Kidney (tissue), 14 donors: Measurements from ENCODE around the gene LGALS1. TPM values are rescaled to one million over a fixed set of nuclear protein-coding genes. Genes with fewer than 3 reads are reported as not detected.

Experiments
- DNase-seq, 5 donors: peaks; one replicate each; pipeline ENCODE4 v3.0.0-alpha.2; 2013 to 2020
- FAIRE-seq: peaks from 2 replicates; lab custom pipeline; 2012; peaks lifted over from hg19 to GRCh38; lab: Jason Lieb, UNC
- H3K27ac ChIP-seq, 2 donors: one replicate each; pipeline ENCODE4 v1.7.0; 2013; ENCODE audit warnings: low read depth in 2 of 2, low read length in 2 of 2, inconsistent platforms in 1 of 2
- H3K27me3 ChIP-seq: one replicate; pipeline ENCODE4 v1.7.1; 2013; ENCODE audit warnings: low read length, inconsistent platforms; ENCODE audit not compliant: control insufficient read depth, insufficient read depth
- H3K36me3 ChIP-seq, 3 donors: one replicate each; pipeline versions ENCODE4 v1.7.0 to v1.7.1; 2013; ENCODE audit warnings: low read length in 3 of 3, control low read depth in 1 of 3, inconsistent platforms in 1 of 3; ENCODE audit not compliant: insufficient read depth in 3 of 3, control insufficient read depth in 2 of 3
- H3K4me1 ChIP-seq, 3 donors: one replicate each; pipeline versions ENCODE4 v1.7.0 to v1.7.1; 2013; ENCODE audit warnings: low read length in 3 of 3, inconsistent platforms in 1 of 3, low read depth in 1 of 3; ENCODE audit not compliant: control insufficient read depth in 2 of 3, insufficient read depth in 2 of 3
- H3K4me3 ChIP-seq, 3 donors: one replicate each; pipeline versions ENCODE4 v1.7.0 to v1.8.1; 2013; ENCODE audit warnings: low read length in 3 of 3, control low read depth in 1 of 3, inconsistent platforms in 1 of 3
- H3K9ac ChIP-seq, 3 donors: one replicate each; pipeline versions ENCODE4 v1.7.0 to v1.7.1; 2013; ENCODE audit warnings: low read length in 3 of 3, control low read depth in 1 of 3, inconsistent platforms in 1 of 3
- H3K9me3 ChIP-seq, 3 donors: one replicate each; pipeline versions ENCODE4 v1.7.0 to v1.7.1; 2013; ENCODE audit warnings: low read length in 3 of 3, control low read depth in 1 of 3, inconsistent platforms in 1 of 3; ENCODE audit not compliant: control insufficient read depth in 2 of 3, insufficient read depth in 1 of 3
- intact Hi-C: fragments of 100-400 bp; cut with DNase I; formaldehyde crosslinking; loops from one replicate; pipeline ENCODE4 v1.11.1; 2022
- polyA plus RNA-seq: library from polyadenylated mRNA; stranded (reverse); fragments of 350-450 nt; fragmentation: Illumina TruSeq; extraction: RNeasy Lipid Tissue Mini Kit (QIAGEN cat#74804); gene quantifications from one replicate; pipeline ENCODE4 v1.2.3, GENCODE V29; 2014; ENCODE audit warnings: low read depth, low replicate concordance; ENCODE audit not compliant: insufficient read depth
- total RNA-seq: library from RNA; stranded (reverse); fragmentation: NEBNext Ultra II Directional; extraction: Animal tissue kit (Norgen Biotek cat#: 25700); gene quantifications from one replicate; pipeline ENCODE4 v1.2.1, GENCODE V29; 2021
- TF ChIP-seq, protein P1 (sequence below): IDR thresholded peaks from 3 replicates; pipeline ENCODE4 v1.5.1; 2012; ENCODE audit warnings: mild to moderate bottlenecking, moderate library complexity, borderline replicate concordance; ENCODE audit not compliant: insufficient read depth; ENCODE audit errors: extremely low read depth
- donor health status: control.
- donor health status: control.
- donor health status: control.
- donor health status: control.
- donor health status: control.
- donor health status: DM: yes; HTN: yes; CAD: no.
- donor health status: Normal renal cell carcinoma (clear cell type).

LGALS1 gene
- total and polyA plus RNA-seq, 2 donors from 2014 or later = 227 to 496 TPM

DNA sequence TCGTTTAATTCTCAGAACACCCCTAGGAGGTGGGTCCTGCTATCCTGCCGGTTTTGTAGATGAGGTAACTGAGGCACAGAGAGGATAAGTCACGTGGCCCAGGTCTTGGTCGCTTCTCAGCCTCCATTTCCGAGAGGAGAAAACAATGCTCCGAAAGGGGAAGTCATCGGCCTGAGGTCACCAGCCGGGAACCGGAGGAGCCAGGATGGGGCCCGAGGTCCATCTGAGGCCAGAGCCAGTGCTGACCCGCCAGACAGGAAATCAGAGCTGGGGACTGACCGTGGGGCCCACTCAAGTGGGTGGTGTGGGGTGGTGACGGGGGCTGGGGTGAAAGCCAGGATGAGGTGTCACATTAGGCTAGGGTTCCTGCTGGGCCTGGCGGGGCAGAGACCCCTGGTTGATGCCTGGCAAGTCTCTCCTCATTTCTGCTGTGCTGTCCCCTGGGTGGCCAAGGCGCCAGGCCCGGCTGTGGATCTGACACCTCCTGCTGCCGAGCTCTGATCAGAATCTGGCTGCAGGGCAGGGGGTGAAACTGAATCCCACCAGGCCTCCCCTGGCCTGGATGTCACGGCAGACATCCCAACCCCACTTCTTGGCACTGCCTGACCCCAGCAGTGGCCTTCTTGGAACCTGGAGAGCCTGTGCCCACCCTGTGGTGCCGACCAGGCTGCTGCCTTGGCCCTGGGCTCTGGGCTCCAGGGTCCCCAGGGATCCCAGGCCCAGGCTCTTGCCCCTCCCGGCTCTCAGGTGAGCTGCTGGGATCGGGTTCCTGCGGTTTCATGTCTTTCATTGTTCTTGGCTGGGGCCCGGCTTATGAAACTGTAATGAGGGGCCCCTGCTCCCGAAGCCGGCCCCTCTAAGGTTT is 33.4 kb downstream of the LGALS1 start:
- FAIRE-seq (no peak), DNase-seq (peak in 1 of 5 donors; percentile 75)
- H3K27ac ChIP-seq = peak overlapping the region in 1 of 2 donors; percentile 53
- intact Hi-C loops = no loop called here
- no peaks in the 10 kb centered on the region for H3K27me3 ChIP-seq
- H3K9ac ChIP-seq = no peak overlapping the region
- TF ChIP-seq, protein P1, sequence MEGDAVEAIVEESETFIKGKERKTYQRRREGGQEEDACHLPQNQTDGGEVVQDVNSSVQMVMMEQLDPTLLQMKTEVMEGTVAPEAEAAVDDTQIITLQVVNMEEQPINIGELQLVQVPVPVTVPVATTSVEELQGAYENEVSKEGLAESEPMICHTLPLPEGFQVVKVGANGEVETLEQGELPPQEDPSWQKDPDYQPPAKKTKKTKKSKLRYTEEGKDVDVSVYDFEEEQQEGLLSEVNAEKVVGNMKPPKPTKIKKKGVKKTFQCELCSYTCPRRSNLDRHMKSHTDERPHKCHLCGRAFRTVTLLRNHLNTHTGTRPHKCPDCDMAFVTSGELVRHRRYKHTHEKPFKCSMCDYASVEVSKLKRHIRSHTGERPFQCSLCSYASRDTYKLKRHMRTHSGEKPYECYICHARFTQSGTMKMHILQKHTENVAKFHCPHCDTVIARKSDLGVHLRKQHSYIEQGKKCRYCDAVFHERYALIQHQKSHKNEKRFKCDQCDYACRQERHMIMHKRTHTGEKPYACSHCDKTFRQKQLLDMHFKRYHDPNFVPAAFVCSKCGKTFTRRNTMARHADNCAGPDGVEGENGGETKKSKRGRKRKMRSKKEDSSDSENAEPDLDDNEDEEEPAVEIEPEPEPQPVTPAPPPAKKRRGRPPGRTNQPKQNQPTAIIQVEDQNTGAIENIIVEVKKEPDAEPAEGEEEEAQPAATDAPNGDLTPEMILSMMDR = no peak
- no peaks in the 10 kb centered on the region for H3K4me1 ChIP-seq
- no peak overlapping the region for H3K4me3 ChIP-seq
- no peaks in the 10 kb centered on the region for H3K9me3 ChIP-seq
- no peaks in the 10 kb centered on the region for H3K36me3 ChIP-seq

DNA sequence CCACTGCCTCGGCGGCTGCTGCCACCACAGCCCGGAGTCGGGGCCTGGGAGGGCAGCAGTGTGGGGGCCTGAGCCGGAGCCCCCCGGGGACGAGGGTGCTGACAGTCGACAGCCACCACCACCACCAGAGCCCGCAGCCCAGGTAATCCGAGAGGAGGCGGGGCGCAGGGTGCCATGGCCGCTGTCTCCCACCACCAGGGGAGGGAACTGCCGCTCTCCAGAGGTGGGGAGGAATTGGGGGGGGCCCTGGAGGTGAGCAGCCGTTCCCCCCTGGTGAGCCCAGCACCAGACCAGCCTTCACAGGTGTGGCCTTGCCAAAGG is 34.0 kb downstream of the LGALS1 start:
- DNase-seq (no peak), FAIRE-seq (no peak)
- Histone ChIP-seq H3K36me3 (no peaks in the 10 kb centered on the region), H3K27ac (no peak overlapping the region), H3K4me3 (no peak overlapping the region), H3K4me1 (no peaks in the 10 kb centered on the region), H3K9ac (no peak overlapping the region), H3K9me3 (no peaks in the 10 kb centered on the region), H3K27me3 (no peaks in the 10 kb centered on the region)
- intact Hi-C loops = no loop called here
- TF ChIP-seq, protein P1 = no peak

DNA sequence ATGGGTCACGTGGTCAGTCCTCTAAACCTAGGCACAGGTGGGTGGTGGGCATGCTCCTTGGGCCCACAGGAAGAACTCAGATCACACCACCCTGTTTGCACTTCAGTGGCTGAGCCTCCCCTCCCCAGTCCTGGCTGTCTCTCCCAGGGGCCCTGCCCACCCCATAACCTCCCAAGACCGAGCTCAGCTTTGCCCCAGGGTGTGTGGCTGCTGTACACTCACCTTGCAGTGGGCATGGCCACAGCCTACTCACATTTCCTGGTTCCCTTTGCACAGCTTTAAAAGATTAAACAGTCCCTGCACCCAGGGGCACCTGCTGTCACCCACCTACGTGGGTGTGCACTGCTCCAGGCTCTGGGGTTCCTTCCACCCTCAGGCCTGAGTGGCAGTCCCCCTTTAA is 35.2 kb downstream of the LGALS1 start:
- intact Hi-C loops = no loop called here
- no peaks in the 10 kb centered on the region for H3K9me3 ChIP-seq

More for the DNA sequence above, 35.2 kb downstream of the LGALS1 start:
- Histone ChIP-seq H3K4me3 (no peak overlapping the region), H3K9ac (no peak overlapping the region), H3K36me3 (no peaks in the 10 kb centered on the region), H3K27ac (no peak overlapping the region), H3K27me3 (no peaks in the 10 kb centered on the region), H3K4me1 (no peaks in the 10 kb centered on the region)
- FAIRE-seq (no peak), DNase-seq (no peak)
- TF ChIP-seq, protein P1 = no peak
